Glomerular endothelial cell (primary cell): ENCODE data around the gene RAB22A. TPM values are rescaled to one million over a fixed set of nuclear protein-coding genes. Genes with fewer than 3 reads are reported as not detected.

Source experiments
- DNase-seq: peaks from one replicate; pipeline ENCODE4 v3.0.0-alpha.2; 2011; ENCODE audit warnings: low read depth, low spot score; ENCODE audit errors: extremely low read depth
- total RNA-seq: library from RNA; depleted of rRNA; stranded (reverse); fragments of >200 nt; gene quantifications from 2 replicates; pipeline ENCODE4 v1.2.3, GENCODE V29; 2015

Gene RAB22A, protein sequence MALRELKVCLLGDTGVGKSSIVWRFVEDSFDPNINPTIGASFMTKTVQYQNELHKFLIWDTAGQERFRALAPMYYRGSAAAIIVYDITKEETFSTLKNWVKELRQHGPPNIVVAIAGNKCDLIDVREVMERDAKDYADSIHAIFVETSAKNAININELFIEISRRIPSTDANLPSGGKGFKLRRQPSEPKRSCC
- total RNA-seq = 21.0 and 21.8 TPM in 2 replicates

DNA sequence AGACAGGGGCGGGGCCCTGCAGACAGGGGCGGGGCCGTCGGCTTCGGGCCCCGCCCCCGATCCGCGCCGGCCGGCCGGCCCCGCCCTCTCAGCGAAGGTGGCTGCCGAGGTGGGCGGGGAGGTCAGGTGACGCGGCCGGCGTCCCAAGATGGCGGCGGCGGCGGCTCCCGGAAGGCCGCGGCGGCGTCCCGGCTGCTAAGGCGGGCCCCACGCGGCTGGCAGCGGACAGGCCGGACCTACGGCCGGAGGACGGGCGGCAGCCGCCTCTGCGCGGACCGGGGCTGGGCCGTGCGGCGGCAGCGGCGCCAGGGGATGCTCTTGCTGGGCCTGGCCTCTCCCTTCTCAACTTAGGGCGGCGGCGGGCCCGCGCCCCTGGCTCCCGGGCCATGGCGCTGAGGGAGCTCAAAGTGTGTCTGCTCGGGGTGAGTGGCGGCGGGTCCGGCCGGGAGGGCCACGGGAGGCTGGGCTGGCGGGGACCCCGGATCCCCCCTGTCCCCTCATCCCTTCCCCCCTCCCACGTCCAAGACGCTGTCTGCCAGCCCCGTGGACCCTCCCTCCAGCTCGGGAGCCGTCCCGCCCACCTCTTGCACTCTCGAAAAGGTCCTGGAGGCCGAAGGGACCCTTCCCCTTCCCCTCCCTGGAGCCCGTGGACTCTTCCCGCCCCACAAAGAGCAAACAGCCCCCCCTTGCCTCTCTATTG, at the start of gene RAB22A:
Gene RAB22A, plus strand, starts transcription at position 125 of the 700 bp plus-strand sequence. Its CDS starts 262 bp downstream, at position 387.
- no peak for DNase-seq

DNA sequence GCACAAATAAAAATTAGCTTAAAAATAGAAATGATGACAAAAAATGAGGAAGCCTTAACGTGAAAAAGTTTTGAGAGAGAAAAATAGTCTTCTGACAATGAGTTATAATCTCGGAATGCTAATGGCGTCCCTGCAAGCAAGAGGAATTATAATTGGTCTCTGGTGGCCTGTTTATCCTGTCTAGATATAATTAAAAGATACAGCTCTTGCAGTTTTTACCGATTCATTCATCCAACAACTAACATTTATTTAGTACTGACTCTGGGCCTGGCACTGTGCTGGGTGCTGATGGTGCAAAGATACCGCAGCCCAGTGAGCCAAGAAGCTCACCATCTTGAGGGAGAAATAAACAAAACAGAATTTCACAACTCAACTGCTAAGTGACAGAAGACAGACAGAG, 49.5 kb upstream of the RAB22A start:
- DNase-seq = no peak

DNA sequence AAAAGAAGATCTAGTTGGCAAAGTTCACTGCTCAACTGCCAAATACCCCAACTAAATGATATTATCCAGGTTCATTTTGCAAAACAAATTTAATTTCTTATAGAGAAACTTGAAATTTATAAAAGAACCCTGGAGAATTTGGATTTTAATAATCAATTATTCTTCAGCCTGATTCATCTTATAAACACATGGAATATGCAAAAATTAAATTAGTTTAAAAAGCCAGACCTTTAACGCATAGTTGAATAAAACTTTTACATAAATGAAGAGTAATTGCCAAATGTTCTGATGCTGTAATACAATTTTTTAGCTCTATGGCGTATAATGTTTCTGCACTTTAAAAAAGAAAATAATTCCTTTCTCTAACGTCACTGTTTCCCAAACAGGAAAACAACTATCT, 47.9 kb upstream of the RAB22A start:
- DNase-seq = no peak

DNA sequence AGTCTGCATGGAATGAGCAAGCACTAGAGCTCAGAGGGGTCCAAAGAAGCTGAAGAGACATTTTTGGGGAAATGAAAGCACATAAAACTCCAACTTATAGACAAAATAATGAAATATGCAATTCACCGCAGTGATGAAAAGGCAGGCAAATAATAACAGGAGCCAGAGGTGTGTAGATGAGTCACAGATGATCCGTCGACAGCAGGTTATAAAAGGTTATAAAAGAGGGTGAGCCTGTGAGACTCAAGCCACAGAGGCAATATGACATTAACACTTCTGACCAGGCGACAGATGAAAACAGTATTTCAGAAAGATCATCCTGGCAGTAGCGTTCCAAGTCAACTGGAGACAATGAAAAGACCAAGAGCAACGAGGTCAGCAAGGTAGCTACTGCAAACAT, 45.2 kb upstream of the RAB22A start:
- DNase-seq = no peak

DNA sequence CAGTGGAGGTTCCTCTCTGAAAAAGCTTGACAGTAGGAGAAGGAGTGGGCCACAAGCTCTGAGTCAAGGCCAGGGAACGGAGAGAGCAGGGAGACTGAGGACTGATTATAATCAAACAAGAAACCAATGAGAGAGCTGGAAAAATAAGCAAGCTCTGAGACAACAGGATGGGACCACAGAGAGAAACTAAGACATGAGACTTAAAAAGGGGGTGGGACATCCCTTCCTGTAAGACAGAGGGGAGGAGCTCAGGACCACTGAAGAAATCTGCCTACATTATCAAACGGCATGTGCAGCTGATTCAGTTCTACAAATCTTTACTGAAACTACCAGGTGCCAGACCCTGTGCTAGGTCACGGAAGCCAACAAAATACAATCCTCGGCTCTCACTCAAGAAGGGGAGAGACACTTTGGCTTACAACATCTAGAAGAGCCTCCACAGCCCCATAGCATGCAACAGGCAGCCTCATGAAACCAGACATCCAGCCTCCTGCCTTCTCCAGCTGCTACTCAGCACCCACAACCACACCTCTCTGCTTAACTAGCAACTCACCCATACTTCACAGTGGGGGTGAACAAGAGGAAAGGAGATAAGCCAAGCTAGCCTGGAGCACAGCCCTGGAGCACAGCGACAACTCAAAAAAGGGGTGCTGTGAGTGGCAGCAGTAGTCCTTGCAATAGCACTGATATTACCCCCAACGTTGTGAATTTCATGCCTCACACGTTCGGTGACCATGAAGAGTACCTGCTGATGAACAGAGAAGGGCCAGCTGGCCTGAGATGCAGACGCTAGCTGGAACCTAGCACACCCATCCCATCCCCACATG, 41.9 kb upstream of the RAB22A start:
- DNase-seq = no peak

DNA sequence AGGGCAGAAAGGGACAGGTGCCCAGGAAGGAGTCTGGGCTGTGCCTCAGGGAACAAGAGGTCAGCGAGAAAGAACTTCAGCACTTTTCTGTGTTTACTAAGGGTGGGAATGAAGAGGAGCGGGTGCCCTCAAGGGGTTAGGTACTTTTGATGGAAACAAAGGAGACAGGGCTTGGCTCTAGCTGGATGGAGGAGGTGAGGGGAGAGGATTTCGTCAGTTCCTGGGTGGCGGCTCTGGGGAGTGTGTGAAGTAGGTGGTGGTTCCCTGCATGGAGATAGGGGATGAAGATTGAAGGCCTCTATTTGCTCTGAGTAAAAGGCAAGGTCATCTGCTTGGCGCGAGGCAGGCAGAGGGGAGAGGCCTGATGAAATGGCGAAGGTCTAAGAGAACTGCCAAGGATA, 41.1 kb upstream of the RAB22A start:
- no peak for DNase-seq

DNA sequence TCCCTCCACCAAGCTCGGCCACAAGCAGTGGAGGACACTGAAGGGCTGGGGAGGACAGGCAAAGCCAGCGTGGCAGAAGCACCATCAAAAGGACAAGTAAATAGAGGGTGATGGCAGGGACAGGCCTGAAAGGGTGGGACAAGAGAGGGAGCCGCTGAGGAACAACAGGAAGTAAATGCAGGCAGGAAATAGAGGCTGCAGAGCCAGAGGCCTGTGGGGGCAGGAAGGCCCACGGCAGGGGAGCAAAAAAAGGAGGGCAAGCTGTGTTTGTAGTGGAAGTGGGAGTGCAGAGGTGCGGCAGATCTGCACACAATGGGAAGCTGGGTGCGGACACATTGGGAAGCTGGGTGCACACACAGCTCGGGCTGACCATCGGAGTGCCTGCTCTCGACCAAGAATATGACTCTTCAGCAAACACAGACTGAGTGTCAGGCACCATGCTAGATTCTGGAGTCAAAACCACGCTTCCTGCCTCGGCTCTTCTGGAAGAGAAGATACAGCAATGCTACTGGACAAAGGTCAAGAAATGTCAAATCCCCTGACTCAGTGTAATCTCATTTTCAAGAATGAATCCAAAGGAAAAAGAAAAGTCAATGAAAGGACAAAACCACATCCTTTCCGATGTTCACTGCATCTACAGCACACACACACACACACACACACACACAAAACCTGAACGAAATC, 40.4 kb upstream of the RAB22A start:
- no peak for DNase-seq

DNA sequence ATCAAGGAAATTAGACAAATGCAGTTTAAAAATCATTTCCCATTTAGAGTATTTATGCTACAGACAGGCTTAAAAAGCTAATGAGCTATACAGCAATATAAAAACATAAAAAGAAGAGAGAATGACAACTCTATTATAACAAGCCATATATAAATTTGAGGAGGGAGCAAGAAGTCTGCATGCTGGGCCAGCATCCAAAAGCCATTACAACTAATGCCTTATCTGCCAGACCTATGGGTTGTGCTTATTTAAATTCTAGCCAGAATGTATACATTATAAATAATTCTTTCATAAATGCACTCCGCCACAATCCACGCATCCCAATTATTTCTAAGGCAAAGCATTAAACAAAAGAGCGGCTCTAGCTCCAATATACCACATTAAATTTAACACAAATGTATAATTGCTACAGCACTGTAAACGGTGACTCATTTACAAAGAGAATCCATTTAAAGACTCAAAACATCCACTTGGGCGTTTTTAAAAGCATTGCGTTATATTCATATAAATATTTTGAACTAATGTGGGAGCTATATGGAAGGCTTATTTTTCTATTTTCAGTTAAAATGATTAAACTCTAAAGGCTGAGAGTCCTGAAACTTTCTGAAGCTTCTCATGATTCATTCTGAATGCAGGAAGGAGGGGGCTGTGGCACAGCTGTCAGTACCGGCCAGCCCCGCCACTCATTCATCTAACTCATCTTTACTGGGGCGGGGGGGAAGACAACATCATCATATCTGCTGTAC, 37.7 kb upstream of the RAB22A start:
- DNase-seq = no peak

DNA sequence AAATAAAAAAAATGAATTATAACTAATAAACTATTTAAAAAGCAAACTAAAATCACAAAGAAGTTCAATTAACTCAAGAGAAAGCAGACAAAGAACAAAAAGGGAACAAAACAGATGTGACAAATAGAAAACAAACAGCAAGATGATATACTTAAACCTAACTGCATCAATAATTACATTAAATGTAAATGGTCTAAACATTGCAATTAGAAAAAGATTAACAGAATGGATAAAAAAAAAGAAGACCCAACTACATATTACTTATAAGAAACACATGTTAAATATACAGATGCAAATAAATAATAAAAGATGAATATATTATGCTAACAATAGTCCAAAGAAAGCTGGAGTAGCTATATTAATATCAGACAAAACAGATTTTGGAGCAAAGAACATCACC, 35.1 kb upstream of the RAB22A start:
- DNase-seq = no peak

DNA sequence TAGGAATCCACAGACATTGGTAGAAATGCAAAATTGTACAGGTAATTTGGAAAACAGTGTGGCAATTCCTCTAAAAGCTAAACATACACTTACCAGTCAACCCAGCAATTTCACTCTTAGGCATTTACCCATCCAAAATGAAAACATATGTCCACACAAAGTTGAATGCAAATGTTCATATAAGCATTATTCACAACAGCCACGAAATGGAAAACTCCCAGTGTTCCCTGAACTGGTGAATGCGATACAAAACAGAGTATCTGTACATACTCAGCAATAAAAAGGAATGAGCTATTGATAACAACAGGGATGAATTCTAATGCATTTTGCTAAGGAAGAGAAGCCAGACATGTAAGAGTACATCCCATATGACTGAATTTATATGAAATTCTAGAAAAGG, 32.4 kb upstream of the RAB22A start:
- DNase-seq = no peak

DNA sequence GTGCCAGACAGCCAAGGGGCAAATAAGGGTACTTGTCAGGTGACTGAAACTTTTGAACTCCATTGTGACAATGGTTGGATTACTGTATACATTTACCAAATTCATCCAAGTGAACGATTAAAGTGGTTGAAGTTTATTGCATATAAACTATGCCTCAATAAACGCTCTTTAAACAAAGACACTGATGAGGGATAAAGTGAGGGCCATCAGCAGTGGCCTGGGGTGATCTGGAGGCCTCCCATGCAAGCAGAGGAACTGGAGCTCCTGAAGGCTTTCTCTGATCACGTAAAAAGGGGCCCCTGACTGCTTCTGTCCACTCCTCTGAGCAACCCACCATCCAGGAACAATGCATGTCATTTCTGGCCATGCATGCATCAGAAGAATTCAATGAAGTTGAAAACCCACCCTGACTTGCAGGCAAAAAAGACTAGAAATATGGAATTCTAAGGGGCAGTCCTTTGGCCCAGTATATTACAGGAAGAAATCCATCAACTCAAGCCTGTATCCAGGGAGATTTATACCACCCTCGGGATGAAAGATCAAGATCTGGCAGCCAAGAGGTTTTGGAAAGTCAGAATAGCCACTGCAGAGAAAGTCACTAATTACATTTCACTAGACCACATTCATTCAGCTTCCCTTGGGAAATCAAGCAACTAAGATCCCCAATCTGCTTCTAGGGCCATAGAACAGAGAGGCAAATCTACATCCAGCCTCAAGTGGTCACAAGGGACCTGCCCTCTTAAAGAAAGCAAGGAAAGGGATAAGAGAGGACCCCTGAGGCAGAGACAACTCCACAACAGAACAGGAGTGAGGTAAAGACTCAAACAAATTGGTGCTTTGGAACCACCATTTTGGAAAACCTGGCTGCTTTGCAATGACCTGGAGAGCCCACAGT, 31.7 kb upstream of the RAB22A start:
- no peak for DNase-seq

DNA sequence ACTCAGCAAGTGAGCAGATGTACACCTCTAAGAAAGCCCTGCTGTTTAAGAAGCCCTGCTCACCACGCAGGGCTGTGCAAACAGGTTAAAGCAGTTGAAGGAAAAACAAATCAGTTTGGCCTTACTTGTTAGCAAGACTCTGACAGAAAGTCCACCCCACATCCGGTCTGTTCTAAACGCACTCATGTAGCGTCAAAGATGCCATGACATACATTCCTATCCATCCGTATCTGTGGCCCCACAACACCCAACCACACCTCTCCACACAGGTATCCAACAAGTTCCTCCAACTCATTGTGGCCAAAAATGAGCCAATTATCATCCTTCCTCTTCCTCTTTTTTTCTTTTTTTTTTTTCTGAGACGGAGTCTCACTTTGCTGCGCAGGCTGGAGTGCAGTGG, 22.8 kb upstream of the RAB22A start:
- DNase-seq = no peak

DNA sequence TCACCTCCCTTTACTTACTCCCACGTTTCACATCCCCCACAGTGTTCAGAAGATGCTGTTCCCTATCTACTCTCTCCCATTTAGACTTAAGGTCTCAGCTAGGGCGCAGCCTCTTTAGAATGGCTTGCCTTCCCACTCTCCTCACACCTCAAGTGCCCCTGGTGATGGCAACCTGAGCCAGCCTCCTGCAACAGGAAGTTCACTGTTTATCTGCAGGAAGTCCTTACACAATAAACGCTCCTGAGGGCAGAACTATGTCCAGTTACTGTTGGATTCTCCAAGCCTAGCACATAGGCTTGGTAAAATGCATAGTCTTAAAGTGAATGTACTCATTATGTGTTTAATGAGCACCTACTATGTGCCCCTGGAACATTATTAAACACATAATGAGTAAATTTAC, 21.9 kb upstream of the RAB22A start:
- no peak for DNase-seq

DNA sequence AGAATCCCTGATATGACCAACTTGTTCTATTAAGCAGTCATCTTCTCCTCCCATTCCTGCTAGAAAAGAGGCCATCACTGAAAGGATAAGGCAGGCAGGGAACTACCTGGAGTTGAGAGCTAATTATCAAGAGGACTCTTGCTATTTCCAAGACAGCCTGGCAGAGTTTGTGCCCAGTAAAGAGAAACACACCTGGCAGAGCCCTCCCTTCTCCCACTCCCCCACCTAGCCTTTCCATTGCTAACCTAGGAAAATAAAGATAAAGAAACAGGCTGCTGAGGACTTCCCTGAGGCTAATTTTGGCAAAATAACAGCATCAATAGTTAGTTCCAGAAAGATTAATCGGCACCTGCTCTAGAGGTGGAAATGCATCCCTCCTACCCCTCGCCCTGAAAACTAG, 20.4 kb upstream of the RAB22A start:
- no peak for DNase-seq

DNA sequence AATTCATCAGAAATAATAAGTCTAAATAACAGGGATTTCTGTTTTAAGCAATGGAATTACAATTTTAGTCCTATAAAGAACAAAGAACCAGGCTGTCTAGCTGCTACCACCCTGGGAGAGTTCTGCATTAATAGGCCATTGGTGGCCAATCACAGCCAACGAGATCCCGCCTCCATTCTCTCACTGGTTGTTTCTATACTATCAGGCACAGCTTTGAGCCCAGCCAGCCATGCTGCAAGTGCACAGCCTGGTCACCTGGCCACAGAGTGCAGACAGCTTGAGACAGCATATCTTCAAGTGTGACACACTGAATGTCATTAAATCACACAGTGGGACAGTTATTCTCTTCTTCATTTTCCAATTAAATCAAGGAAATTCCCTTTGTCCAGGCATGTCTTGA, 16.1 kb upstream of the RAB22A start:
- DNase-seq = no peak

DNA sequence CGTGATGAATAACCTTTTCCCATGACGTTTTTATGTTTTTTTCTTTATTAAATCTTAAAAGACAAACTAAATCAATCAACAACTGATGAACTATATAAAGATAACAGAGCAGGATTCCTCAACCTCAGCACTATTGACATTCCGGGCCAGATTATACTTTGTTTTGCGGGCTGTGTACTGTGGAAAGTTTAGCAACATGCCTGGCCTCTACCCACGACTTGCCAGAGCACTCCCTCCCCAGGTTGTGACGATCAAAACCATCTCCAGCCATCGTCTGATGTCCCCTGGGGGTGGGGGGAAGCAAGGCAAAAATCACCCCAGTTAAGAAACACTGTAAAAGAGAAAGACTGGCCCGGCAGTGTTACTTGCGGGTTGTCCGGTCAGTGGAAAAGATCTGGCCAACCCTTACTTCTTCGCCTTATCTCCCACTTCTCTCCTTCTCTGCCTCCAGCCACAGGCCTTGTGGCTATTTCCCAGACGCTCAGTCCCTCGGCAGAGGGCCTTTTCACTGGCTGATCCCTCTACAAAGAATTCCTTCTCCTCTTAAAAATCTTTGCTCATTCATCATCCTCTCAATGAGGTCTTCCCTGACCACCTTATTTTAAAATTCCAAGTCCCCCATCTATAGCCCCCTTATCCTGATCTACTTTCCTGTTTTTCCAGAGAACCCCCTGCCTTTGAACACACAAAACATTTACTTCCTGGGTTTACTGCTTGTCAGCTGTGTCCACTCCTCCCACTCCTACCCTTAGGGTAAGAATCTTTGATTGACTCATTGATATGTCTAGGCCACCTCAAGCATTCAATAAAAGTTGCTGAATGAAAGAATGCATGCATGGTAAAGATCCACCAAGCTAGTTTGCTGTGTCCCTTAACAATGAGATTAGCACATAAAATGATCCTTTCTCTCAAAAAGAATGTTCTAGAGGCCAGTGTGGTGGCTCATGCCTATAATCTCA, 14.7 kb upstream of the RAB22A start:
- DNase-seq = no peak

DNA sequence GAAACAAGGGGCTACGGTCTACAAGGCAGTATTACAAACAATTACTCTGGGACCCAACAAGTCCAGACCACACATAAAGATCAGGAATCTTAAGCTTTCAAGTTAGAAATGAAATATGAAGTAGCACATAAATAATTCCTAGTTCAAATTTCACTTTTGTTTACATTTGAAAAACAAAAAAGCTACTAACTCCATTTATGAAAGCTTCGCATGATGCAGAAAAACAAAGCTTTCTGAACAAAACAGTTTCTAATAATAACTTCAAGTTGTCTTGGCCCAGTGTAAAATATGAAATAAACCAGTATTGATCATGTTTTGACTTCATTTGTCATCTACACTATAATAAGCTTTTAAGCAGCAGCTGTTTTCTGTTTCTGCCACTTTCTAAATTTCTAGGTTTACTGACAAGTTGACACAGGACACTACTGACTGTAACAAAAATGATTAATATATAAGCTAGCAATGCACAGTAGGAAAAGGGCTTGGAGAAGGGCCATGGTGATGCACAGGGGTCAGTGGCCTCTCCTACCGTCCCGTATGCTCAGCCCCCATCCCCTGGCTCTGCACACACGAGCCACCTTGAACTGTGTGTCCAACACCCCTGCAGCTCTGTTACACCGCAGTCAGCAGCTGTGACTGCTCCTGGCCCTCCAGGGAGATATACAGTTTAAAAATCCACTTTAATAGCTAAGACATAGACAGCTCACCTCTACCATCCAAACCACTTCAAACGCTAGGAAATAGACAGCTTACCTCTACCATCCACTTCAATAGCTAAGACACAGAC, 13.3 kb upstream of the RAB22A start:
- DNase-seq = no peak

DNA sequence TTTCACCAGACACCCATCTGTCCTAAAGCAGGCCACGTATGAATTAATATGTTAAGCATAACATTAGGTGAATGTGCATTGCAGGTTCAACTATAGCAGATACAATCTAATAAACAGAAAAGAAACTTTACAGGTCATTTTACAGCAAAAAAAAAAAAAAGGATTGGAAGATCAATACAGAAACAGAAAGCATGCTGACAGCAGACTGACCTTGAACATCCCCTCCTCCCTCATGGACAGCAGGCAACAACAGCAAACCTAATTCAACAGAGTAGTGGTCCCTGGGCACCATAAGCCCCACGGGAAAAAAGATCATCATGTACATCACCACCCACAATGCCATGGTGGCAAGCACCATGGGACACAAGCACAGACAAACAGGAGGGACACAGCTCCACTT, 12.1 kb upstream of the RAB22A start:
- no peak for DNase-seq
